Endothelial cell of umbilical vein (primary cell): ENCODE measurements around the gene HCN2. TPM values are rescaled to one million over a fixed set of nuclear protein-coding genes. Genes with fewer than 3 reads are reported as not detected.
"Not testable (repeated sequence)": the region's sequence is repeated elsewhere in the genome, so short reads cannot be mapped to it uniquely, and the experiment has no call there.

Experiments used
- BruUV-seq: library from RNA; stranded (reverse); fragments of 400-500 nt; replicated peaks from 2 replicates; lab custom pipeline; 2021; lab: Mats Ljungman, UMichigan
- CTCF ChIA-PET: fragments of 300-600, 350-600 bp; sonication (Branson Sonifier 250); formaldehyde crosslinking; loops from one replicate; lab custom pipeline; 2021; ENCODE audit warnings: antibody characterized with exemption, inconsistent platforms; lab: Charles Lee
- POLR2A ChIA-PET: fragments of 300-600, 350-600 bp; sonication (Branson Sonifier 250); formaldehyde crosslinking; loops from one replicate; lab custom pipeline; 2021; ENCODE audit warnings: antibody characterized with exemption, inconsistent platforms; lab: Charles Lee
- DNase-seq: peaks from one replicate; pipeline ENCODE4 v3.0.0-alpha.2; 2011; ENCODE audit warnings: low read depth, low spot score
- FAIRE-seq: peaks from 2 replicates; lab custom pipeline; 2011; peaks lifted over from hg19 to GRCh38; lab: Jason Lieb, UNC
- H2AFZ ChIP-seq: 2 replicates; pipeline ENCODE4 v1.6.0; 2012; ENCODE audit warnings: low read depth, low read length, control low read depth, inconsistent platforms
- H3K27ac ChIP-seq: 2 replicates; pipeline ENCODE4 v1.5.1; 2011; ENCODE audit warnings: low read depth, mild to moderate bottlenecking, control low read depth, low read length, moderate library complexity; ENCODE audit not compliant: insufficient read depth
- H3K27me3 ChIP-seq, 2 experiments: 2 replicates each; pipeline versions ENCODE4 v1.6.0 to v1.6.1; 2011; ENCODE audit warnings: low read length in 2 of 2, mixed read lengths in 1 of 2; ENCODE audit not compliant: control insufficient read depth in 2 of 2, insufficient read depth in 2 of 2
- H3K36me3 ChIP-seq, 2 experiments: 2 replicates in 1 of 2; 3 replicates in 1 of 2; pipeline ENCODE4 v1.5.1; 2011; ENCODE audit warnings: low read length in 2 of 2, mild to moderate bottlenecking in 1 of 2, moderate library complexity in 1 of 2; ENCODE audit not compliant: control insufficient read depth in 2 of 2, insufficient read depth in 2 of 2; ENCODE audit errors: extremely low read depth in 1 of 2
- H3K4me1 ChIP-seq: 3 replicates; pipeline ENCODE4 v1.5.1; 2011; ENCODE audit warnings: mild to moderate bottlenecking, low read length; ENCODE audit not compliant: control insufficient read depth, insufficient read depth; ENCODE audit errors: extremely low read depth
- H3K4me2 ChIP-seq: 2 replicates; pipeline ENCODE4 v1.6.1; 2011; ENCODE audit warnings: low read length, control low read depth, mixed read lengths; ENCODE audit not compliant: insufficient read depth
- H3K4me3 ChIP-seq, 3 experiments: fragments of 200-600 bp in 1 of 3; sonication (generic), shearing (Covaris generic) in 1 of 3; replicated peaks in 1 of 3; 2 replicates each; pipeline ENCODE4 v1.5.1; 2011 to 2016; ENCODE audit warnings: control low read depth in 3 of 3, low read length in 3 of 3, mild to moderate bottlenecking in 2 of 3, inconsistent platforms in 1 of 3, low read depth in 1 of 3, moderate library complexity in 1 of 3; ENCODE audit not compliant: insufficient read depth in 1 of 3
- H3K79me2 ChIP-seq: 2 replicates; pipeline ENCODE4 v1.6.0; 2012; ENCODE audit warnings: low read length, inconsistent platforms; ENCODE audit not compliant: control insufficient read depth, insufficient read depth
- H3K9ac ChIP-seq: replicated peaks from 2 replicates; pipeline ENCODE3; 2011; ENCODE audit warnings: low read length, control low read depth; ENCODE audit not compliant: insufficient read depth; ENCODE audit errors: extremely low read depth
- H3K9me1 ChIP-seq: replicated peaks from 3 replicates; pipeline ENCODE4 v1.6.0; 2011; ENCODE audit warnings: mild to moderate bottlenecking, low read length; ENCODE audit not compliant: control insufficient read depth, insufficient read depth; ENCODE audit errors: extremely low read depth
- H3K9me3 ChIP-seq: replicated peaks from 2 replicates; pipeline ENCODE4 v1.5.1; 2012; ENCODE audit warnings: low read length, inconsistent platforms; ENCODE audit not compliant: control insufficient read depth, insufficient read depth
- H4K20me1 ChIP-seq: replicated peaks from 2 replicates; pipeline ENCODE3; 2011; ENCODE audit warnings: mild to moderate bottlenecking, low read length; ENCODE audit not compliant: control insufficient read depth, insufficient read depth; ENCODE audit errors: extremely low read depth
- POLR2A ChIP-seq: IDR thresholded peaks from 2 replicates; pipeline ENCODE4 v1.6.1; 2012; ENCODE audit warnings: low read depth, mild to moderate bottlenecking, control low read depth, low read length
- dilution Hi-C: fragments of 300-500 bp; cut with MboI; formaldehyde crosslinking; loops from one replicate; pipeline ENCODE4 v1.15.0; 2019; ENCODE audit warnings: low sequenced_read_pairs; ENCODE audit not compliant: extremely low pct_ligation_motif_present
- intact Hi-C: fragments of 100-400 bp; cut with micrococcal nuclease; formaldehyde crosslinking; loops from one replicate; pipeline ENCODE4 v1.10.0; 2022
- polyA plus RNA-seq, 4 experiments: library from polyadenylated mRNA; depleted of rRNA in 3 of 4; stranded (reverse) in 3 of 4; unstranded in 1 of 4; fragments of >200 nt; gene quantifications; 2 replicates each; pipeline versions ENCODE4 v1.2.1 to v1.2.3, GENCODE V29; 2011 to 2012; ENCODE audit warnings: missing spikeins in 1 of 4
- total RNA-seq: library from RNA; stranded (reverse); gene quantifications from 2 replicates; pipeline ENCODE4 v1.2.3, GENCODE V29; 2021

HCN2 gene
- total and polyA plus RNA-seq, 2 donors (not counting 3 experiments of a cell fraction or from before 2014, with no cell fraction given) = 0.18 to 0.53 TPM

GRCh38 chr19:625257-625656 is 35.6 kb downstream of the HCN2 start:
- Histone ChIP-seq H3K4me2 (no peak overlapping the region), H3K36me3 (peaks cover 0 to 26% of the 10 kb centered on the region in 2 experiments), H3K27me3 (no peaks in the 10 kb centered on the region), H3K9ac (no peak overlapping the region), H4K20me1 (no peaks in the 10 kb centered on the region), H3K4me3 (no peak overlapping the region), H3K9me3 (no peaks in the 10 kb centered on the region), H3K79me2 (no peaks in the 10 kb centered on the region), H3K4me1 (no peaks in the 10 kb centered on the region), H3K9me1 (no peaks in the 10 kb centered on the region), H3K27ac (no peak overlapping the region), H2AFZ (no peak overlapping the region)
- TF ChIP-seq POLR2A = no peak
- dilution Hi-C loops = no loop called here
- DNase-seq (no peak), FAIRE-seq (no peak)
- CTCF ChIA-PET = interaction anchor here (1.3 to 1.7 kb wide), 2 partner anchors 10 to 68 kb away, joined by 3 to 6 read pairs; no protein-coding TSS in a partner anchor
- intact Hi-C loops = no loop called here
- POLR2A ChIA-PET = no interaction called here
- no TSS peak for BruUV-seq

GRCh38 chr19:626566-626965 is 36.9 kb downstream of the HCN2 start:
- BruUV-seq, H4K20me1 ChIP-seq, DNase-seq, H3K4me2 ChIP-seq, intact Hi-C loops, H3K79me2 ChIP-seq, H3K9me3 ChIP-seq, dilution Hi-C loops, H3K27me3 ChIP-seq, POLR2A ChIA-PET, H2AFZ ChIP-seq, H3K27ac ChIP-seq, H3K4me1 ChIP-seq, H3K4me3 ChIP-seq, H3K9ac ChIP-seq, H3K9me1 ChIP-seq, FAIRE-seq: not testable (repeated sequence)
- H3K36me3 ChIP-seq = peaks cover 0 to 25% of the 10 kb centered on the region in 2 experiments
- CTCF ChIA-PET = interaction anchor here (1.3 kb wide), 1 partner anchor 70 kb away, joined by 3 read pairs; no protein-coding TSS in a partner anchor
